Measurements from ENCODE around the gene HARBI1.
"Not testable (repeated sequence)": the region's sequence is repeated elsewhere in the genome, so short reads cannot be mapped to it uniquely, and the experiment has no call there.

HARBI1 gene

GRCh38 chr11:46594785-46595184 lies 22.2 kb downstream of the HARBI1 start:
- DNase-seq: no peak

- DNase-seq: no peak
Observed at GRCh38 chr11:46594374-46594700, 22.7 kb downstream of the HARBI1 start.

- DNase-seq: peak; percentile 90
Observed at GRCh38 chr11:46593550-46594373, 23.3 kb downstream of the HARBI1 start, which contains the start of gene AMBRA1. Gene AMBRA1, minus strand, starts transcription at chr11:46594023. Its CDS starts 45,643 bp downstream, at chr11:46548380.

- no peak for DNase-seq
Observed at GRCh38 chr11:46590740-46591605, 26.1 kb downstream of the HARBI1 start.

- no peak for DNase-seq
Observed at GRCh38 chr11:46588915-46589314, 28.1 kb downstream of the HARBI1 start.

GRCh38 chr11:46588131-46588530 lies 28.9 kb downstream of the HARBI1 start:
- no peak for DNase-seq

- DNase-seq: not testable (repeated sequence)
Observed at GRCh38 chr11:46583513-46583912, 33.5 kb downstream of the HARBI1 start.

GRCh38 chr11:46582588-46582987 lies 34.4 kb downstream of the HARBI1 start:
- DNase-seq: no peak

GRCh38 chr11:46577058-46577457 lies 40.0 kb downstream of the HARBI1 start:
- no peak for DNase-seq

- DNase-seq: no peak
Observed at GRCh38 chr11:46574656-46575055, 42.4 kb downstream of the HARBI1 start.

GRCh38 chr11:46570790-46571398 lies 46.1 kb downstream of the HARBI1 start:
- no peak for DNase-seq

- DNase-seq: no peak
Observed at GRCh38 chr11:46565232-46565840, 51.7 kb downstream of the HARBI1 start.

GRCh38 chr11:46564459-46564858 lies 52.6 kb downstream of the HARBI1 start:
- peak; percentile 73 for DNase-seq

GRCh38 chr11:46562527-46562926 lies 54.5 kb downstream of the HARBI1 start:
- DNase-seq: no peak

- peak; percentile 32 for DNase-seq
Observed at GRCh38 chr11:46560300-46560991, 56.6 kb downstream of the HARBI1 start.

- DNase-seq: no peak
Observed at GRCh38 chr11:46559815-46560214, 57.2 kb downstream of the HARBI1 start.

- peak; percentile 68 for DNase-seq
Observed at GRCh38 chr11:46557684-46558151, 59.3 kb downstream of the HARBI1 start.

- DNase-seq: peak; percentile 43
Observed at GRCh38 chr11:46555267-46556054, 61.6 kb downstream of the HARBI1 start.

GRCh38 chr11:46554213-46555147 lies 62.5 kb downstream of the HARBI1 start:
- peak; percentile 91 for DNase-seq

- DNase-seq: peak; percentile 45
Observed at GRCh38 chr11:46553814-46554212, 63.2 kb downstream of the HARBI1 start.

Data from HCEC 1CT (cell line).